HEK293 (cell line): ENCODE measurements around the gene PAF1.

ENCODE experiments used
- BCL11A ChIP-seq: fragments of 450-650 bp; formaldehyde crosslinking; IDR thresholded peaks from 2 replicates; pipeline ENCODE4 v1.5.1; 2016; ENCODE audit warnings: low read depth, missing biosample characterization, missing genetic modification characterization
- GLIS1 ChIP-seq: fragments of 450-650 bp; formaldehyde crosslinking; IDR thresholded peaks from 2 replicates; pipeline ENCODE4 v1.5.1; 2016; ENCODE audit warnings: missing biosample characterization, missing genetic modification characterization
- PRDM1 ChIP-seq: fragments of 450-650 bp; formaldehyde crosslinking; IDR thresholded peaks from 2 replicates; pipeline ENCODE4; 2016; ENCODE audit warnings: missing biosample characterization, missing genetic modification characterization
- ZFP37 ChIP-seq: fragments of 450-650 bp; formaldehyde crosslinking; IDR thresholded peaks from 2 replicates; pipeline ENCODE4 v1.5.1; 2016; ENCODE audit warnings: missing biosample characterization, missing genetic modification characterization
- ZNF112 ChIP-seq: fragments of 450-650 bp; formaldehyde crosslinking; IDR thresholded peaks from 2 replicates; pipeline ENCODE4 v1.5.0; 2017; ENCODE audit warnings: missing biosample characterization, missing genetic modification characterization
- ZNF140 ChIP-seq: fragments of 450-650 bp; formaldehyde crosslinking; IDR thresholded peaks from 2 replicates; pipeline ENCODE4 v1.5.1; 2016; ENCODE audit warnings: missing biosample characterization, missing genetic modification characterization
- ZNF16 ChIP-seq: fragments of 450-650 bp; formaldehyde crosslinking; IDR thresholded peaks from 2 replicates; pipeline ENCODE4 v1.5.1; 2016; ENCODE audit warnings: low read depth, missing biosample characterization, missing genetic modification characterization
- ZNF175 ChIP-seq: fragments of 450-650 bp; formaldehyde crosslinking; IDR thresholded peaks from 2 replicates; pipeline ENCODE4 v1.5.1; 2016; ENCODE audit warnings: missing biosample characterization, missing genetic modification characterization
- ZNF223 ChIP-seq: fragments of 450-650 bp; formaldehyde crosslinking; IDR thresholded peaks from 2 replicates; pipeline ENCODE4 v1.5.1; 2016; ENCODE audit warnings: missing biosample characterization, missing genetic modification characterization
- ZNF23 ChIP-seq: fragments of 450-650 bp; formaldehyde crosslinking; IDR thresholded peaks from 2 replicates; pipeline ENCODE4 v1.5.1; 2016; ENCODE audit warnings: missing biosample characterization, missing genetic modification characterization, borderline replicate concordance
- ZNF239 ChIP-seq: fragments of 450-650 bp; formaldehyde crosslinking; IDR thresholded peaks from 2 replicates; pipeline ENCODE4 v1.5.1; 2016; ENCODE audit warnings: missing biosample characterization, missing genetic modification characterization
- ZNF274 ChIP-seq, 2 experiments: fragments of 200-500 bp in 1 of 2; fragments of 450-650 bp in 1 of 2; sonication (Bioruptor generic) in 1 of 2; formaldehyde crosslinking in 1 of 2; IDR thresholded peaks; 2 replicates each; pipeline versions ENCODE4 v1.5.1 to v1.6.1; 2014 to 2016; ENCODE audit warnings: borderline replicate concordance in 1 of 2, inconsistent platforms in 1 of 2, low read length in 1 of 2, missing biosample characterization in 1 of 2, missing genetic modification characterization in 1 of 2
- ZNF341 ChIP-seq: fragments of 450-650 bp; formaldehyde crosslinking; IDR thresholded peaks from 2 replicates; pipeline ENCODE4; 2016; ENCODE audit warnings: low read depth, missing biosample characterization, missing genetic modification characterization
- ZNF416 ChIP-seq: fragments of 450-650 bp; formaldehyde crosslinking; IDR thresholded peaks from 2 replicates; pipeline ENCODE4 v1.5.1; 2016; ENCODE audit warnings: missing biosample characterization, missing genetic modification characterization
- ZNF433 ChIP-seq: fragments of 450-650 bp; formaldehyde crosslinking; IDR thresholded peaks from 2 replicates; pipeline ENCODE4 v1.5.1; 2016; ENCODE audit warnings: missing biosample characterization, missing genetic modification characterization, low read depth
- ZNF501 ChIP-seq: fragments of 450-650 bp; formaldehyde crosslinking; IDR thresholded peaks from 2 replicates; pipeline ENCODE4 v1.5.1; 2016; ENCODE audit warnings: missing biosample characterization, missing genetic modification characterization
- ZNF560 ChIP-seq: fragments of 450-650 bp; formaldehyde crosslinking; IDR thresholded peaks from 2 replicates; pipeline ENCODE4 v1.5.1; 2017; ENCODE audit warnings: missing biosample characterization, missing genetic modification characterization, borderline replicate concordance
- ZNF843 ChIP-seq: fragments of 450-650 bp; formaldehyde crosslinking; IDR thresholded peaks from 2 replicates; pipeline ENCODE4 v1.5.1; 2016; ENCODE audit warnings: missing biosample characterization, missing genetic modification characterization
- TF ChIP-seq, protein P1 (sequence below): fragments of 450-650 bp; formaldehyde crosslinking; IDR thresholded peaks from 2 replicates; pipeline ENCODE4 v1.5.1; 2017; ENCODE audit warnings: missing biosample characterization, missing genetic modification characterization
- TF ChIP-seq, protein P2 (sequence below): fragments of 450-650 bp; formaldehyde crosslinking; IDR thresholded peaks from 2 replicates; pipeline ENCODE4 v1.5.1; 2016; ENCODE audit warnings: missing biosample characterization, missing genetic modification characterization
- TF ChIP-seq, protein P3 (sequence below): fragments of 450-650 bp; formaldehyde crosslinking; IDR thresholded peaks from 2 replicates; pipeline ENCODE4 v1.5.1; 2016; ENCODE audit warnings: missing biosample characterization, missing genetic modification characterization, borderline replicate concordance
- TF ChIP-seq, protein P4 (sequence below): fragments of 450-650 bp; formaldehyde crosslinking; IDR thresholded peaks from 2 replicates; pipeline ENCODE4 v1.5.1; 2016; ENCODE audit warnings: missing biosample characterization, missing genetic modification characterization
- TF ChIP-seq, protein P5 (sequence below): fragments of 450-650 bp; formaldehyde crosslinking; optimal IDR thresholded peaks from 2 replicates; pipeline ENCODE3; 2016; ENCODE audit warnings: missing biosample characterization, mild to moderate bottlenecking, missing genetic modification characterization
- TF ChIP-seq, protein P6 (sequence below): sonication (generic); formaldehyde crosslinking; IDR thresholded peaks from 2 replicates; pipeline ENCODE4 v1.8.1; 2022; ENCODE audit warnings: mild to moderate bottlenecking, moderate library complexity, missing genetic modification reagents
- TF ChIP-seq, protein P7 (sequence below): fragments of 450-650 bp; formaldehyde crosslinking; IDR thresholded peaks from 2 replicates; pipeline ENCODE4 v1.5.1; 2016; ENCODE audit warnings: missing biosample characterization, missing genetic modification characterization

PAF1 gene

DNA sequence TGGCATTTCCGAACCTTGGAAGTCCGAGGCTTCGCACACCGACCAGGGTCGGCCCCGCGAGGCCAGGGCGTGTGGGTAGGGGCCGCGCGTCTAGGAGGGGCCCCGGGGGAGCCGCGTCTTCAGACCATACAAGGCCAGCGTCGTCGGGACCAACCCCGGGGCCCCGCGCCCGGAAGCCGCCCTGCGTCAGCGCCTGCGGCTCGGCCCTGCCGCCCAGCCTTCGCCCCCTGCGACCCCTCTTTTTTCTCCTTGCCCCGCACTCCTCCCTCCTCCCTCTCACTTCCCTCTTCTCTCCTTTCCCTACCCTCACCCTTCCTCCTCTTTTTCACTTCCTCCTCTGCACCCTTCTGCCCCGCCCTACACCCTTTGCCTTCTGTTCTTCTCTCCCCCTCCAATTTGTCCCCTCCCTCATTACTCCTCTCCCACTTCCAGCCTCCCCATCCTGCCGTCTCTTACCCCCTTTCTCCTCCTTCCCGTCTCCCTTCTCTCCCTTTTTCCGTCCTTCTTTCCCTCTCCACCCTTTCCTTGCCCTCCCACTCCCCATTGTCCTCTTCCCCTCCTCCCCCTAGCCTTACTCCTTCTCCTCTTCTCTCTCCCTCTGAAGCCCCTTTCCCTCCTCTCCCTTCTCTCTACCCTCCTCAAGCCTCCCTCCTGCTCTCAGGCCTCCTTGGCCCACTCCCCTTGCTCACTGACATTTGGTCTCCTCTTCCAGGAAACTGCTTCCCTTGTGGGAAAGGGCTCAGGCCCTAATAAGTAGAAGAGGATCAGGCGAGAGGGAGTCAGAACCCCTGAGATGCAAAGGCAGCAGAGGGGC, 19.3 kb upstream of the PAF1 start (continued):
- TF ChIP-seq, protein P1, sequence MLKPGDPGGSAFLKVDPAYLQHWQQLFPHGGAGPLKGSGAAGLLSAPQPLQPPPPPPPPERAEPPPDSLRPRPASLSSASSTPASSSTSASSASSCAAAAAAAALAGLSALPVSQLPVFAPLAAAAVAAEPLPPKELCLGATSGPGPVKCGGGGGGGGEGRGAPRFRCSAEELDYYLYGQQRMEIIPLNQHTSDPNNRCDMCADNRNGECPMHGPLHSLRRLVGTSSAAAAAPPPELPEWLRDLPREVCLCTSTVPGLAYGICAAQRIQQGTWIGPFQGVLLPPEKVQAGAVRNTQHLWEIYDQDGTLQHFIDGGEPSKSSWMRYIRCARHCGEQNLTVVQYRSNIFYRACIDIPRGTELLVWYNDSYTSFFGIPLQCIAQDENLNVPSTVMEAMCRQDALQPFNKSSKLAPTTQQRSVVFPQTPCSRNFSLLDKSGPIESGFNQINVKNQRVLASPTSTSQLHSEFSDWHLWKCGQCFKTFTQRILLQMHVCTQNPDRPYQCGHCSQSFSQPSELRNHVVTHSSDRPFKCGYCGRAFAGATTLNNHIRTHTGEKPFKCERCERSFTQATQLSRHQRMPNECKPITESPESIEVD (tag by site-specific recombination), result no peak
- TF ChIP-seq ZNF416 (tag by site-specific recombination), result 0 out of 2 replicates have a peak, but pooled peaks have one; percentile 2
- peak; percentile 84 for TF ChIP-seq ZNF501 (tag by site-specific recombination)
- no peak for TF ChIP-seq ZNF140
- TF ChIP-seq ZNF341 (tag by site-specific recombination), result no peak; the same call in 1 of the 2 replicates
- no peak for TF ChIP-seq ZNF23 (tag by site-specific recombination)
- TF ChIP-seq, protein P2, sequence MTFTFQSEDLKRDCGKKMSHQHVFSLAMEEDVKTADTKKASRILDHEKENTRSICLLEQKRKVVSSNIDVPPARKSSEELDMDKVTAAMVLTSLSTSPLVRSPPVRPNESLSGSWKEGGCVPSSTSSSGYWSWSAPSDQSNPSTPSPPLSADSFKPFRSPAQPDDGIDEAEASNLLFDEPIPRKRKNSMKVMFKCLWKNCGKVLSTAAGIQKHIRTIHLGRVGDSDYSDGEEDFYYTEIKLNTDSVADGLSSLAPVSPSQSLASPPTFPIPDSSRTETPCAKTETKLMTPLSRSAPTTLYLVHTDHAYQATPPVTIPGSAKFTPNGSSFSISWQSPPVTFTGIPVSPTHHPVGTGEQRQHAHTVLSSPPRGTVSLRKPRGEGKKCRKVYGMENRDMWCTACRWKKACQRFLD (tag by site-specific recombination), result no peak
- no peak for TF ChIP-seq ZNF112 (tag by site-specific recombination)
- no peak for TF ChIP-seq ZNF274 (IDR thresholded peaks at IDR 0.05; ENCODE audit: low read length)
- no peak for TF ChIP-seq ZNF274 (tag by site-specific recombination; IDR thresholded peaks at IDR 0.05; ENCODE audit: borderline replicate concordance)
- no peak for TF ChIP-seq ZFP37
- TF ChIP-seq GLIS1 (tag by site-specific recombination), result peak; percentile 44; the same call in 1 of the 2 replicates
- TF ChIP-seq, protein P3, sequence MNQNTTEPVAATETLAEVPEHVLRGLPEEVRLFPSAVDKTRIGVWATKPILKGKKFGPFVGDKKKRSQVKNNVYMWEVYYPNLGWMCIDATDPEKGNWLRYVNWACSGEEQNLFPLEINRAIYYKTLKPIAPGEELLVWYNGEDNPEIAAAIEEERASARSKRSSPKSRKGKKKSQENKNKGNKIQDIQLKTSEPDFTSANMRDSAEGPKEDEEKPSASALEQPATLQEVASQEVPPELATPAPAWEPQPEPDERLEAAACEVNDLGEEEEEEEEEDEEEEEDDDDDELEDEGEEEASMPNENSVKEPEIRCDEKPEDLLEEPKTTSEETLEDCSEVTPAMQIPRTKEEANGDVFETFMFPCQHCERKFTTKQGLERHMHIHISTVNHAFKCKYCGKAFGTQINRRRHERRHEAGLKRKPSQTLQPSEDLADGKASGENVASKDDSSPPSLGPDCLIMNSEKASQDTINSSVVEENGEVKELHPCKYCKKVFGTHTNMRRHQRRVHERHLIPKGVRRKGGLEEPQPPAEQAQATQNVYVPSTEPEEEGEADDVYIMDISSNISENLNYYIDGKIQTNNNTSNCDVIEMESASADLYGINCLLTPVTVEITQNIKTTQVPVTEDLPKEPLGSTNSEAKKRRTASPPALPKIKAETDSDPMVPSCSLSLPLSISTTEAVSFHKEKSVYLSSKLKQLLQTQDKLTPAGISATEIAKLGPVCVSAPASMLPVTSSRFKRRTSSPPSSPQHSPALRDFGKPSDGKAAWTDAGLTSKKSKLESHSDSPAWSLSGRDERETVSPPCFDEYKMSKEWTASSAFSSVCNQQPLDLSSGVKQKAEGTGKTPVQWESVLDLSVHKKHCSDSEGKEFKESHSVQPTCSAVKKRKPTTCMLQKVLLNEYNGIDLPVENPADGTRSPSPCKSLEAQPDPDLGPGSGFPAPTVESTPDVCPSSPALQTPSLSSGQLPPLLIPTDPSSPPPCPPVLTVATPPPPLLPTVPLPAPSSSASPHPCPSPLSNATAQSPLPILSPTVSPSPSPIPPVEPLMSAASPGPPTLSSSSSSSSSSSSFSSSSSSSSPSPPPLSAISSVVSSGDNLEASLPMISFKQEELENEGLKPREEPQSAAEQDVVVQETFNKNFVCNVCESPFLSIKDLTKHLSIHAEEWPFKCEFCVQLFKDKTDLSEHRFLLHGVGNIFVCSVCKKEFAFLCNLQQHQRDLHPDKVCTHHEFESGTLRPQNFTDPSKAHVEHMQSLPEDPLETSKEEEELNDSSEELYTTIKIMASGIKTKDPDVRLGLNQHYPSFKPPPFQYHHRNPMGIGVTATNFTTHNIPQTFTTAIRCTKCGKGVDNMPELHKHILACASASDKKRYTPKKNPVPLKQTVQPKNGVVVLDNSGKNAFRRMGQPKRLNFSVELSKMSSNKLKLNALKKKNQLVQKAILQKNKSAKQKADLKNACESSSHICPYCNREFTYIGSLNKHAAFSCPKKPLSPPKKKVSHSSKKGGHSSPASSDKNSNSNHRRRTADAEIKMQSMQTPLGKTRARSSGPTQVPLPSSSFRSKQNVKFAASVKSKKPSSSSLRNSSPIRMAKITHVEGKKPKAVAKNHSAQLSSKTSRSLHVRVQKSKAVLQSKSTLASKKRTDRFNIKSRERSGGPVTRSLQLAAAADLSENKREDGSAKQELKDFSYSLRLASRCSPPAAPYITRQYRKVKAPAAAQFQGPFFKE, result no peak
- TF ChIP-seq, protein P4, sequence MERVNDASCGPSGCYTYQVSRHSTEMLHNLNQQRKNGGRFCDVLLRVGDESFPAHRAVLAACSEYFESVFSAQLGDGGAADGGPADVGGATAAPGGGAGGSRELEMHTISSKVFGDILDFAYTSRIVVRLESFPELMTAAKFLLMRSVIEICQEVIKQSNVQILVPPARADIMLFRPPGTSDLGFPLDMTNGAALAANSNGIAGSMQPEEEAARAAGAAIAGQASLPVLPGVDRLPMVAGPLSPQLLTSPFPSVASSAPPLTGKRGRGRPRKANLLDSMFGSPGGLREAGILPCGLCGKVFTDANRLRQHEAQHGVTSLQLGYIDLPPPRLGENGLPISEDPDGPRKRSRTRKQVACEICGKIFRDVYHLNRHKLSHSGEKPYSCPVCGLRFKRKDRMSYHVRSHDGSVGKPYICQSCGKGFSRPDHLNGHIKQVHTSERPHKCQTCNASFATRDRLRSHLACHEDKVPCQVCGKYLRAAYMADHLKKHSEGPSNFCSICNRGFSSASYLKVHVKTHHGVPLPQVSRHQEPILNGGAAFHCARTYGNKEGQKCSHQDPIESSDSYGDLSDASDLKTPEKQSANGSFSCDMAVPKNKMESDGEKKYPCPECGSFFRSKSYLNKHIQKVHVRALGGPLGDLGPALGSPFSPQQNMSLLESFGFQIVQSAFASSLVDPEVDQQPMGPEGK (tag by site-specific recombination), result peak; percentile 98
- peak; percentile 70; the same call in 1 of the 2 replicates for TF ChIP-seq ZNF239 (tag by site-specific recombination)
- TF ChIP-seq BCL11A (tag by site-specific recombination), result peak; percentile 86
- TF ChIP-seq ZNF16 (tag by site-specific recombination), result no peak
- TF ChIP-seq, protein P5, sequence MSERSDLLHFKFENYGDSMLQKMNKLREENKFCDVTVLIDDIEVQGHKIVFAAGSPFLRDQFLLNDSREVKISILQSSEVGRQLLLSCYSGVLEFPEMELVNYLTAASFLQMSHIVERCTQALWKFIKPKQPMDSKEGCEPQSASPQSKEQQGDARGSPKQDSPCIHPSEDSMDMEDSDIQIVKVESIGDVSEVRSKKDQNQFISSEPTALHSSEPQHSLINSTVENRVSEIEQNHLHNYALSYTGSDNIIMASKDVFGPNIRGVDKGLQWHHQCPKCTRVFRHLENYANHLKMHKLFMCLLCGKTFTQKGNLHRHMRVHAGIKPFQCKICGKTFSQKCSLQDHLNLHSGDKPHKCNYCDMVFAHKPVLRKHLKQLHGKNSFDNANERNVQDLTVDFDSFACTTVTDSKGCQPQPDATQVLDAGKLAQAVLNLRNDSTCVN, result peak; percentile 84
- no peak for TF ChIP-seq ZNF433 (tag by site-specific recombination)
- TF ChIP-seq ZNF560, result no peak
- TF ChIP-seq, protein P6, sequence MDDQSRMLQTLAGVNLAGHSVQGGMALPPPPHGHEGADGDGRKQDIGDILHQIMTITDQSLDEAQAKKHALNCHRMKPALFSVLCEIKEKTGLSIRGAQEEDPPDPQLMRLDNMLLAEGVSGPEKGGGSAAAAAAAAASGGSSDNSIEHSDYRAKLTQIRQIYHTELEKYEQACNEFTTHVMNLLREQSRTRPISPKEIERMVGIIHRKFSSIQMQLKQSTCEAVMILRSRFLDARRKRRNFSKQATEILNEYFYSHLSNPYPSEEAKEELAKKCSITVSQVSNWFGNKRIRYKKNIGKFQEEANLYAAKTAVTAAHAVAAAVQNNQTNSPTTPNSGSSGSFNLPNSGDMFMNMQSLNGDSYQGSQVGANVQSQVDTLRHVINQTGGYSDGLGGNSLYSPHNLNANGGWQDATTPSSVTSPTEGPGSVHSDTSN (CRISPR knock-in tag), result no peak
- TF ChIP-seq ZNF175 (tag by site-specific recombination), result no peak
- TF ChIP-seq, protein P7, sequence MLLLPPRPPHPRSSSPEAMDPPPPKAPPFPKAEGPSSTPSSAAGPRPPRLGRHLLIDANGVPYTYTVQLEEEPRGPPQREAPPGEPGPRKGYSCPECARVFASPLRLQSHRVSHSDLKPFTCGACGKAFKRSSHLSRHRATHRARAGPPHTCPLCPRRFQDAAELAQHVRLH (tag by site-specific recombination), result peak; percentile 85
- peak; percentile 100 for TF ChIP-seq PRDM1 (tag by site-specific recombination)
- TF ChIP-seq ZNF223 (tag by site-specific recombination), result 0 out of 2 replicates have a peak, but pooled peaks have one; percentile 78
- 0 out of 2 replicates have a peak, but pooled peaks have one; percentile 75 for TF ChIP-seq ZNF843 (tag by site-specific recombination)
